Transverse colon (tissue), 4 donors: ENCODE measurements around the gene RALGAPA2. TPM values are rescaled to one million over a fixed set of nuclear protein-coding genes. Genes with fewer than 3 reads are reported as not detected.

Source experiments
- DNase-seq: peaks from one replicate; pipeline ENCODE4 v3.0.0-alpha.2; 2019
- H3K27ac ChIP-seq, 4 donors: fragments of 200-600 bp; sonication (generic); 2 replicates each; pipeline ENCODE4 v1.5.1; 2016 to 2018; ENCODE audit warnings: inconsistent platforms in 4 of 4
- H3K27me3 ChIP-seq: fragments of 200-600 bp; sonication (generic); 2 replicates; pipeline ENCODE4 v1.5.1; 2017; ENCODE audit warnings: inconsistent platforms
- H3K36me3 ChIP-seq, 4 donors: fragments of 200-600 bp; sonication (generic); 2 replicates each; pipeline ENCODE4 v1.5.1; 2017 to 2019; ENCODE audit warnings: inconsistent platforms in 4 of 4
- H3K4me1 ChIP-seq, 4 donors: fragments of 200-600 bp; sonication (generic); 2 replicates each; pipeline ENCODE4 v1.5.1; 2017 to 2020; ENCODE audit warnings: inconsistent platforms in 4 of 4
- H3K4me3 ChIP-seq, 4 donors: fragments of 200-600 bp; sonication (generic); 1 replicate in 1 of 4; 2 replicates in 3 of 4; pipeline versions ENCODE4 v1.5.1 to v1.6.1; 2017 to 2019; ENCODE audit warnings: inconsistent platforms in 4 of 4
- H3K9me3 ChIP-seq, 2 donors: fragments of 200-600 bp; sonication (generic); 2 replicates each; pipeline ENCODE4 v1.5.1; 2017 to 2019; ENCODE audit warnings: inconsistent platforms in 2 of 2
- CTCF ChIP-seq, 5 experiments: fragments of 200-600 bp in 3 of 5; fragments of 450-650 bp in 2 of 5; sonication (generic) in 3 of 5; IDR thresholded peaks; 1 replicate in 2 of 5; 2 replicates in 3 of 5; pipeline ENCODE4 v1.5.1; 2016 to 2017; ENCODE audit warnings: antibody characterized with exemption in 5 of 5, inconsistent platforms in 3 of 5, mild to moderate bottlenecking in 2 of 5, moderate library complexity in 1 of 5
- EP300 ChIP-seq: sonication (generic); formaldehyde crosslinking; IDR thresholded peaks from one replicate; pipeline ENCODE4 v1.6.1; 2017; ENCODE audit warnings: antibody characterized with exemption, low read depth
- POLR2A ChIP-seq: fragments of 450-650 bp; IDR thresholded peaks from one replicate; pipeline ENCODE4 v1.6.1; 2016; ENCODE audit warnings: antibody characterized with exemption, mild to moderate bottlenecking, moderate library complexity
- POLR2AphosphoS5 ChIP-seq, 3 donors: sonication (generic); formaldehyde crosslinking; IDR thresholded peaks; one replicate each; pipeline ENCODE4 v1.6.1; 2016; ENCODE audit warnings: antibody characterized with exemption in 3 of 3
- WGBS, 2 donors: methylation state at CpG; one replicate each; pipeline ENCODE4 v1.1.5; 2018; ENCODE audit warnings: low coverage in 1 of 2; 5-methylcytosine and 5-hydroxymethylcytosine counted together
- in situ Hi-C, 4 donors: fragments of 200-750 bp; cut with MboI; loops; one replicate each; pipeline versions ENCODE4 v1.15.0 to v1.15.1; 2017; ENCODE audit warnings: low sequenced_read_pairs in 3 of 4, low pct_ligation_motif_present in 1 of 4, low pct_unique_long_range_greater_than_20kb in 1 of 4
- intact Hi-C: fragments of 100-400 bp; cut with DNase I; formaldehyde crosslinking; loops from one replicate; pipeline ENCODE4 v1.15.1; 2023; ENCODE audit warnings: low total_unique reads
- total RNA-seq, 4 donors: library from RNA; depleted of rRNA; stranded (reverse); fragments of >200 nt; gene quantifications; one replicate each; pipeline ENCODE4 v1.1.0, GENCODE V29; 2016

Gene RALGAPA2
- total RNA-seq, 4 donors from 2014 or later: 29.5 to 84.0 (median 66.5) TPM

- intact Hi-C loops (no loop called here), in situ Hi-C loops (no loop called here)
- no peak for TF ChIP-seq CTCF (IDR thresholded peaks at IDR 0.05)
- TF ChIP-seq EP300: no peak
- no peak for TF ChIP-seq POLR2AphosphoS5 (IDR thresholded peaks at IDR 0.05)
- no peak for TF ChIP-seq POLR2A
- H3K4me3 ChIP-seq: no peak overlapping the region
- no peaks in the 10 kb centered on the region for H3K9me3 ChIP-seq
- WGBS, 2 donors: 94 to 100% methylated on average over 1 to 4 of the region's 4 CpGs
- H3K36me3 ChIP-seq: peaks cover 0 to 39% (median 15%) of the 10 kb centered on the region in 4 donors
- no peaks in the 10 kb centered on the region for H3K27me3 ChIP-seq
- DNase-seq: no peak
- no peaks in the 10 kb centered on the region for H3K4me1 ChIP-seq
- H3K27ac ChIP-seq: no peak overlapping the region
Observed at GRCh38 chr20:20630551-20630950, 81.9 kb downstream of the RALGAPA2 start.

GRCh38 chr20:20629556-20630188 is 82.8 kb downstream of the RALGAPA2 start:
- H3K4me1 ChIP-seq: no peaks in the 10 kb centered on the region
- no peak for TF ChIP-seq POLR2AphosphoS5 (IDR thresholded peaks at IDR 0.05)
- TF ChIP-seq EP300: no peak
- TF ChIP-seq POLR2A: no peak
- no peak for TF ChIP-seq CTCF (IDR thresholded peaks at IDR 0.05)
- peaks cover 0 to 30% (median 11%) of the 10 kb centered on the region in 4 donors for H3K36me3 ChIP-seq
- intact Hi-C loops: no loop called here
- no peaks in the 10 kb centered on the region for H3K27me3 ChIP-seq
- WGBS, 2 donors: 79 to 98% methylated on average over 2 to 3 of the region's 3 CpGs
- H3K4me3 ChIP-seq: no peak overlapping the region
- H3K27ac ChIP-seq: no peak overlapping the region
- DNase-seq: no peak
- H3K9me3 ChIP-seq: no peaks in the 10 kb centered on the region
- in situ Hi-C loops: no loop called here

- H3K27ac ChIP-seq: no peak overlapping the region
- H3K36me3 ChIP-seq: peaks cover 0 to 24% (median 8%) of the 10 kb centered on the region in 4 donors
- in situ Hi-C loops: no loop called here
Observed at GRCh38 chr20:20628314-20628713, 84.1 kb downstream of the RALGAPA2 start.

GRCh38 chr20:20627471-20627870 is 85.0 kb downstream of the RALGAPA2 start:
- peaks cover 0 to 24% (median 8%) of the 10 kb centered on the region in 4 donors for H3K36me3 ChIP-seq
- no peak overlapping the region for H3K4me3 ChIP-seq
- TF ChIP-seq EP300: no peak
- no peak for TF ChIP-seq CTCF (IDR thresholded peaks at IDR 0.05)
- in situ Hi-C loops: no loop called here
- H3K27me3 ChIP-seq: no peaks in the 10 kb centered on the region
- no peaks in the 10 kb centered on the region for H3K9me3 ChIP-seq
- 96% methylated on average over 4 of the region's 4 CpGs; no CpG with 5 or more reads in 1 of the 2 donors for WGBS, 2 donors
- intact Hi-C loops: no loop called here
- H3K27ac ChIP-seq: no peak overlapping the region
- DNase-seq: no peak
- no peaks in the 10 kb centered on the region for H3K4me1 ChIP-seq

More at GRCh38 chr20:20628314-20628713, 84.1 kb downstream of the RALGAPA2 start:
- Histone ChIP-seq H3K27me3 (no peaks in the 10 kb centered on the region), H3K4me3 (no peak overlapping the region), H3K9me3 (no peaks in the 10 kb centered on the region), H3K4me1 (no peaks in the 10 kb centered on the region)
- WGBS, 2 donors: 84% methylated on average over 2 of the region's 2 CpGs; no CpG with 5 or more reads in 1 of the 2 donors
- intact Hi-C loops: no loop called here
- TF ChIP-seq CTCF (IDR thresholded peaks at IDR 0.05) (no peak), EP300 (no peak)
- DNase-seq: no peak
